ENCODE data around the gene SPATA20.

SPATA20 gene

DNA sequence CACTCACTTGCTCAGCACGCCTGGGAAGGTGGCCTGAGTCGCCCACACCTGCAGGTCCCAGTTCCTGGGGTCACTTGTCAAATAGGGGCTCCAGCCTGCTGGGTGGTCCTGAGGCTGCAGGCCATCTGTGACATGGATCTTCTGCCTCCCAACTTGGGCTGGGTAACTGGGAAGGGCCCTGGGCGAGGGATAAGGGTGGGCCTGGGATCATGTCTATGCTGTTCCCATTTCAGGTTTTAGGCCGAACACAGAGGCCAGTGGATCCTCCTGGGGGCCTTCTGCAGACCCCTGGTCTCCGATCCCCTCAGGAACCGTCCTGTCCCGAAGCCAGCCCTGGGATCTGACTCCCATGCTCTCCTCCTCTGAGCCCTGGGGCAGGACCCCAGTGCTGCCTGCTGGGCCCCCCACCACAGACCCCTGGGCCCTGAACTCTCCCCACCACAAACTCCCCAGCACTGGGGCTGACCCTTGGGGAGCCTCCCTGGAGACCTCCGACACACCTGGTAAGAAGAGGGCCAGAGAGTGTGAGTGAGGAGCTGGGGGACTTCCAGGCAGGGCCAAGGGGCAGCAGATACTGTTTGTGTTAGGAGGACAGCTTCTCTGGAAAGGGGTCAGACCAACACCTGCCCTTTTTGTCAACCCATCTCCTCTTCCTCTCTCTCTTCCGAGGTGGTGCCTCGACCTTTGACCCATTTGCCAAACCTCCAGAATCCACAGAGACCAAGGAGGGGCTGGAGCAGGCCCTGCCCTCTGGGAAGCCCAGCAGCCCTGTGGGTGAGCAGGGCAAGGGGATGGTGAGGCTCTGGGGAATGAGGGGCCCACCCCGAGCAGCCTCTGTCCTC lies 6.2 kb upstream of the SPATA20 start:
- no peak for DNase-seq

DNA sequence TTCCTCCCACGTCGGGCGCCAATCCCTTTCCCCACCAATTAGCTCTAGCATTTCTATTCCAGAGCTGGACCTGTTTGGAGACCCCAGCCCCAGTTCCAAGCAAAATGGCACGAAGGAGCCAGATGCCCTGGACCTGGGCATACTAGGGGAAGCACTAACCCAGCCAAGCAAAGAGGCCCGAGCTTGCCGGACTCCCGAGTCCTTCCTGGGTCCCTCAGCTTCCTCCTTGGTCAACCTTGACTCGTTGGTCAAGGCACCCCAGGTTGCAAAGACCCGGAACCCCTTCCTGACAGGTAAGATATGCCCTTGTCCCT lies 5.6 kb upstream of the SPATA20 start:
- DNase-seq: no peak

DNA sequence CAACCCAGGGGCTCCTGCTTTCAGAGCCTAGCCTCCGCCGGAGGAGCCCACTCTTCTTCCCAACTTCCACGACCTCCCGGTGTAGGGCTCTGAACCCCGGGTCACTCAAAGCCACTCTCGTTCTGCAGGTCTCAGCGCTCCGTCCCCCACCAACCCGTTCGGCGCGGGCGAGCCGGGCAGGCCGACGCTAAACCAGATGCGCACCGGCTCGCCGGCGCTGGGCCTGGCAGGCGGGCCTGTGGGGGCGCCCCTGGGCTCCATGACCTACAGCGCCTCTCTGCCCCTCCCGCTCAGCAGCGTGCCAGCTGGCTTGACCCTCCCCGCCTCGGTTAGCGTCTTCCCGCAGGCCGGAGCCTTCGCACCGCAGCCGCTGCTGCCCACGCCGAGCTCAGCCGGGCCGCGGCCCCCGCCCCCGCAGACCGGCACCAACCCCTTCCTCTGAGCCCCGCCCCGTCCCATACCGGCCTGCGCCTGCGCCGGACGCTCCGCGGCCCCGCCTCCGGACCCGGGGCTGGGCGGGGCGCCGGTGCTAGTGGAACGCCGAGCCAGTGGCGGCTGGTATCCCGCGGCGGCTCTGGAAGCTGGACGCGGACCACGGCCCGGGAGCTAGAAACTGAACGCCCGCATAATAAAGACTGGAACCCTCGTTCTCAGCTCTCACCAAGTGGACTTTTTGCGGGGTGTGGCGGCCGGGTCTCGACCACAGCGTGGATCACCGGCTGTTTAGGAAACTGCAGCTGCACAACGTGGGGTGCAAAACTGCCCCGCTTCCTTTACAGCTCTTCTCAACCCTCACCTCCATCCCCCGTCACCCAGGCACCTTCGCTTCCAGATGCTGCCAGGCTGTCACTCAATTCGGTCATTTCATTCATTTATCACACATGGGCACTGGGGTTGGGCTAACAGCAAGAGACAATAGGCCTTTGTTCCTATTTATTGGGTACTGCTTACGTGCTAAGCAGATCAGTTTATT lies 5.0 kb upstream of the SPATA20 start:
- DNase-seq: peak; percentile 86

DNA sequence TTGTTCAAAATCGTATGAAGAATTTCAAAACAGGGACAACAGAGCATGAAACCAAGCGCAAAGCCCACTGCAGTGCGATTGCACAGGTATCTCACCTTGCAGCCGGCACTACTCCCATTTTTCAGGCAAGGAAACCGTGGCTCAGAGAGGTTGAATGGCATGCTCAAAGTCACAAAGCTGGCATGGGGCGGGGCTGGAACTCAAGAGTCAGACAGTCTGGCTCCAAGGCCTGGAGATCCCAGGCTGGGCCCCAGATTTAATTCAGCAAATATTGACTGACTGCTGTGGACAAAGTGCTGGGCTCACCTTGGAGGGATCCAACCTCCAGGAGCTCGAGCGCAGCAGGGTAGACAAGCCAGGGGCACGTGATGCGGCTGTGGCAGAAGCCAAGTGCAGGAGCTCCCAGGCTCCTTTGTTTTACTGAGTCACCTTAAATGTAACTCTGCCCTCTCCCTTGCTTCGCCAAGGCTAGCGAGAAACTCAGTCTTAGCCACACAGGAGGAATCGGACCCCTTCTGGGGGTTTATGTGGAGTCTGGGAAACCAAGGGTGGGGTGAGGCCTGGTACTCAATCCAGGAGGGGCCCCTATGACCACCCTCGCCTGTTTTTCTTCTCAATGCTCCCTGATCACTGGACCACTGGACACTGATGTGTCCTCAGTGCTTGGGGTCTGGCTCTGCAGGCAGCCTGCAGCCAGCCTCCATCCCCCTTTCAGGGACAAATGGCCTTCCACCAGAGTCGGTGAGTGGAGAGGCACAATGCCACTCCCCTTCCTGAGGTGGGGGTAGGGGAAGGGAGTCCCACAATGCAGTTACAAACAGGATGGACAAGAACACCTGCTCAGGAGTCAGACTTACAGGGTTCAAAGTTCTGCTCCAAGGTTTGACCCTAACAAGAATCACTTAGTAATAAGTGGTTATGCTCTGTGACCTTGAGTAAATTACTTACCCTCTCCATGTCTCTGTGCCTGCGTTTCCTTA lies 3.9 kb upstream of the SPATA20 start:
- no peak for DNase-seq

DNA sequence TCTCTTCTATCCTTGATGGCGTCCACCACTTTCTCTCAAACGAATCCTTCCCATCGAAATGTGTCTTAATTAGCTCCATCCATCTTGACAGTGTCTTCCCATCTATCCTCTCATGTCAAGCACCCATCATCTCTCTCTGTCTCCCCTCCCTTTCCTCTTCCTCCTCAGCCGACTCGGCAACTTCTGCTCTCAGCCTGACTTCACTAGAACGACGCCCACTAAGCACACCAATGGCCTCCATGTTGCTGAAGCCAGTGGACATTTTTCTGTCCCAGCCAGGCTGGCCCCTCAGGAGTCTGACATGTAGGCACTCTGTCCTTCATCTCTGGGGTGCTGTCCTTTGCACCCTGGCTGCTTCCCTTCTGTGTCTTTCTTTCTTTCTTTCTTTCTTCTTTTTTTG lies 2.5 kb upstream of the SPATA20 start:
- no peak for DNase-seq

DNA sequence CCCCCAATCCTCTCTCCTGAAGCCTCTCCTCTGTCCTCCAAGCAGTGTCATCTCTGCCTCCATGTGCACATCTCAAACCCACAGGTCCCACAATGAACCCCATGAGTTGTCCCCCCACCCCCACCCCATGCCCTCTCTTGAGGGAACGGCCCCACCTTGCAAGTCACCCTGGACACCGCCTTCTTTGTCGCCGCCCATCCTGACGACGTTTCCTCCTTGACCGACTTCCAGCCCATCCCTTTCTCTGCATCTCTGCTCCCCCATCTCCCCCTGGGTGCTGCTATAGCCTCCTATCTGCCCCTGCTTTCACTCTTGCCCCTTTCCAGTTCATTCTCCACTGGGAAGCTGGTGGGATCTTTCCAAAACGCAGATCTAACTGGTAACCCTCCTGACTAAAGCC lies 1.7 kb upstream of the SPATA20 start:
- DNase-seq: no peak

DNA sequence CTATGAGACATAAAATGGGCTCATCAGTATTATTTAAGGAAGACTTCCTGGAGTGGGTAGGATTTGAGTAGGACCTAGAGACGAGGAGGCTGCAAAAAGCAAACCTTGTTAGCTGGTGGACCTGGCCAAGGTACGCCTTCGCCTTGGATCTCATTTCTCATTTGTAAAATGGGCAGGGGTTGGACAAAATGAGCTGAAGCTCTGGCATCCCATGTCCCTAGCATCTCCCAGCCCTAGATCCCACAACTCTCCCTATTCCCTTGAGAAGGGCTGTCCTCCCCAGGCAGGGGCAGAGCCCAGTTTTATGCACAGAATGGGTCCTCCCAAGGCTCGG lies 306 bp upstream of the SPATA20 start:
- DNase-seq: no peak

DNA sequence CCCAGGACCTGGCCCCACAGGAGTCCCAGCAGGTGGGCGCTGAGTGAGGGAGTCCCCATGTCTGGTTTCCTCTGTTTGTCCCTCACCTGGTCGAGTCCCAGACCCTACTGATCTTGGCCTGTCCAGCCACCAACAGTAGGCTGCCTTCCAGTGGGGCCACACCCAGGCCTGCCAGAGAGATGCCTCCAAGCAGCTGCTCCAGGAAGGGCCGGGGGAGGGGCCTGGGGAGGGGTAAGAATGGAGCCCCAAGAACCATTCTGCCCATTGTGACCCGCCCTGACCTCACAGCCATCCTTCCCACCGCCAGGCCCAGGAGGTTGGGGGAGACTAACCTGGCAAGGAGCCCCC lies 736 bp downstream of the SPATA20 start:
- DNase-seq: no peak

DNA sequence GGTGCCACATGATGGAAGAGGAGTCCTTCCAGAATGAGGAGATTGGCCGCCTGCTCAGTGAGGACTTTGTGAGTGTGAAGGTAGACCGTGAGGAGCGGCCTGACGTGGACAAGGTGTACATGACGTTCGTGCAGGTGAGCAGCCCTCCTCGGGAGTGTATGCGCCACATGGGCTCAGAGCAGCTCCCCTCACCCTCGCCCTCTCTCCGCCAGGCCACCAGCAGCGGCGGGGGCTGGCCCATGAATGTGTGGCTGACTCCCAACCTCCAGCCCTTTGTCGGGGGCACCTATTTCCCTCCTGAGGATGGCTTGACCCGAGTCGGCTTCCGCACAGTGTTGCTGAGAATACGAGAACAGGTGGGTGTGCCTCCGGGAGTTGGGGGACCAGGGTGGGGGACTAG lies 1.9 kb downstream of the SPATA20 start:
- DNase-seq: no peak

DNA sequence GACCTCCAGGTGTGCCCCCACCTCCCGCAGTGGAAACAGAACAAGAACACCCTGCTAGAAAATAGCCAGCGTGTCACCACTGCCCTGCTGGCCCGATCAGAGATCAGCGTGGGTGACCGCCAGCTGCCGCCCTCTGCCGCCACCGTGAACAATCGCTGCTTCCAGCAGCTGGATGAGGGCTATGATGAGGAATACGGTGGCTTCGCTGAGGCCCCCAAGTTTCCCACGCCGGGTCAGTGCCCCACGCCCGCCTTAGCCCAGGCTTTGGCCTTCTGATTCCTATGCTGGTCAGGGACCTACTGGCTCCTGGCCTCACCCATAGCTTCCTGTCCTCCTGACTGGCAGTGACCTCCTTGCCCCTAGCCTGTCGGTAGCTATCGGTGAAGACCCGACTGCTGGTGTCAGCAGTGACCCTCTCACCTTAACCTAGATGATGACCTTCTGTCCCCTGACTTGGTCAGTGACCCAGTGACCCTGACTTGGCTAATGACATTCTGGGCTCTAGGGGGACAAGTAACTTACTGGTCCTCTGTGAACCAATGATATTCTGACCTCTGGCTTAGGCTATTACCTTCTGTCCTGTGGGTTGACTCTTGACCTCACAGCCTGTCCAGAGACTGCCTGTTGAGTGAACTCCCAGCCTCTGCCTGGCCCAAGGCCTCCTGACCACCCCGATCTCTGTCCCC lies 2.4 kb downstream of the SPATA20 start:
- DNase-seq: no peak

DNA sequence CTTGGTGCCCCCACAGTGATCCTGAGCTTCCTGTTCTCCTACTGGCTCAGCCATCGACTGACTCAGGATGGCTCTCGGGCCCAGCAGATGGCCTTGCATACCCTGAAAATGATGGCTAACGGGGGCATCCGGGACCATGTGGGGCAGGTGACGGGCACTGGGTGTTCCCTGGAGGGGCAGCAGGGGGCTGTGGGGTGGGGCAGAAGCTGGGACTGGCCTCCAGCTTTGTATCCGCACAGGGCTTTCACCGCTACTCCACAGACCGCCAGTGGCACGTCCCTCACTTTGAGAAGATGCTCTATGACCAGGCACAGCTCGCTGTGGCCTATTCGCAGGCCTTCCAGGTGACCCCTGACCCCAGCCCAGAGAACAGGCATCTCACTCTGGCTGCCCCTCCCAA lies 3.0 kb downstream of the SPATA20 start:
- no peak for DNase-seq

DNA sequence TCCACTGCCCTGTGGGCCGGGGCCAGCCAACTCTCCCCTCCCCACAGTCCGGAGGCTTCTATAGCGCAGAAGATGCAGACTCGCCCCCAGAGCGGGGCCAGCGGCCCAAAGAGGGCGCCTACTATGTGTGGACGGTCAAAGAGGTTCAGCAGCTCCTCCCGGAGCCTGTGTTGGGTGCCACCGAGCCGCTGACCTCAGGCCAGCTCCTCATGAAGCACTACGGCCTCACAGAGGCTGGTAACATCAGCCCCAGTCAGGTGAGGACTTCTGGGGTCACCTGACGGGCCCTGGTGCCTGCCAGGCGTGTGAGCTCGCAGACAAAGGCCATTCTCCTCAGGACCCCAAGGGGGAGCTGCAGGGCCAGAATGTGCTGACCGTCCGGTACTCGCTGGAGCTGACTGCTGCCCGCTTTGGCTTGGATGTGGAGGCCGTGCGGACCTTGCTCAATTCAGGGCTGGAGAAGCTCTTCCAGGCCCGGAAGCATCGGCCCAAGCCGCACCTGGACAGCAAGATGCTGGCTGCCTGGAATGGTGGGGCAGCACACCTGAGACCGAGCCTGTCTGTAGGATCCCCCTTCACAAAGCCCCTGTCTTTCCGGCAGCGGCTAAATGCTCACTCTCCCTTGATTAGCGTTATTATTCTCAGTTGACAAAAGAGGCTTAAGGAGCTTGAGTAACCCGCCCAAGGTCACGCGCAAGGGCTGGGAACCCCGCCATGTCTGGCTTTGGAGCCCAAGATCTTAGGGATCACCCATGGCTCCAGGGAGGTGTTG lies 3.9 kb downstream of the SPATA20 start:
- DNase-seq: peak; percentile 69

DNA sequence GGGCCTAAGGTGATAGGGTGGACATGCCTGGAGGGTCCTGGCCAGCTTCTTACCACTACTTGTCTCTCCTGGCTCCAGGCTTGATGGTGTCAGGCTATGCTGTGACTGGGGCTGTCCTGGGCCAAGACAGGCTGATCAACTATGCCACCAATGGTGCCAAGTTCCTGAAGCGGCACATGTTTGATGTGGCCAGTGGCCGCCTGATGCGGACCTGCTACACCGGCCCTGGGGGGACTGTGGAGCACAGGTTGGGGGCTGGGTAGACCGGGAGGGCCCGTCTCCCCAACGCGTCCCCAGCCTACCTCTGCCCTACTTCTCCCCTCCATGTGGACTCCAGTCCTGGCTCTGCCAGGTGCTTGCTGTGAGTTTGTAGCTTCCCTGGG lies 4.5 kb downstream of the SPATA20 start:
- no peak for DNase-seq

DNA sequence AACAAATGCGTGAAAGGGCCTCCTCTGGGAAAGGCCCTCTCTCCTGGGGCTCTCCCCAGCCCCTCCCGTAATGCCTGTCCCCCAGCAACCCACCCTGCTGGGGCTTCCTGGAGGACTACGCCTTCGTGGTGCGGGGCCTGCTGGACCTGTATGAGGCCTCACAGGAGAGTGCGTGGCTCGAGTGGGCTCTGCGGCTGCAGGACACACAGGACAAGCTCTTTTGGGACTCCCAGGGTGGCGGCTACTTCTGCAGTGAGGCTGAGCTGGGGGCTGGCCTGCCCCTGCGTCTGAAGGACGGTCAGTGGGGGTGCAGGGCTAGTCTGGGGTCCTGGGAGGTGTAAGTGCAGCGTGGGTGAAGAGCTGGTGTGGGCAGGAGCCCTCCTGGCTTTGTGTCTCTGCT lies 4.9 kb downstream of the SPATA20 start:
- DNase-seq: no peak

DNA sequence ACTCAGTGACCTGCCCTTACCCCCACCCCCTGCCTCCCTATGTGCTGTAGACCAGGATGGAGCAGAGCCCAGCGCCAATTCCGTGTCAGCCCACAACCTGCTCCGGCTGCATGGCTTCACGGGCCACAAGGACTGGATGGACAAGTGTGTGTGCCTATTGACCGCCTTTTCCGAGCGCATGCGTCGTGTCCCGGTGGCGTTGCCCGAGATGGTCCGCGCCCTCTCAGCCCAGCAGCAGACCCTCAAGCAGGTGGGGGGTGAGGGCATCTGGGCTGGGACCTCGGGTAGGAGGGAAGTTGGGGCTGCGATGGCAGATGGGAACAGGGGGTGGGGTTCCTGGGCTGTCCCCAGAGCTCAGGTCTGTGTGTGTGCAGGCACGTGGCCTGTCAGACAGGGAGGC lies 7.2 kb downstream of the SPATA20 start:
- no peak for DNase-seq

DNA sequence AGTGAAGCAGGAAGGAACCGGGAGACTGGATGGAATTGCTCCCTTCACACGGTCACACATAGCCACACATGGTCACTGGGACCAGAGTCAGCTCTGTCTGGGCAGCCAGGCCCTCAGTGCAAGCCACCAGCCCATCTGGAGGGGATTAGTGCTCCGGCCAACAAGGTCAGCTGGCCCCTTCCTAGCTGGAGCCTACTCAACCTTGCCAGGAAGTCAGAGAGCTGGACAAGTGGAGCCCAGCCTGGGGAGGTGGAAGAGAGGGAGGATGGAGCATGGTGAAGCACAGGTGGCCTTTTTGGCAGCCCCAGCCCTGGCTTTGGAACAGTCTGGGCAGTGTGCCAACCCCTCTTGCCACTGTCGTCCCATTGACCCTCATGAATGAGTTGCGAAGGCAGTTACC lies 9.8 kb downstream of the SPATA20 start:
- DNase-seq: no peak

DNA sequence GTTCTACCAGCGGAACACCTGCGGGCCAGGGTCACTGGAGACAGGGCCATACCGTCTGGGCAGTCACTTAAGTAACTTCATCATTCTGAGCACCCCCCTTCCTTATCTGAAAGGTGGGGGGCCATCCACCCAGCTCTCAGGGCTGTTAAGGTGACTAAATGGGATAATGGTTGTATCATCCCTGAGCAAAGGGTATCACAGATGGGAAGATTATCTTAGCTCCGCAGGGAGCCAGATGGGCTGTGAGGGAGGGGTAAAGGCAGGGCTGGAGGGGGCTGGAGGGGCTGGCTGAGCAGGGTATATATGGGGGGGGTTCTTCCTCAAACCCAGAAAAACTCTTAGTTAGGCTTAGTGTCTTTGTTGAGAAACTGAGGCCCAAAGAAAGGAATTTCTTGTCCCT lies 10.7 kb downstream of the SPATA20 start:
- DNase-seq: no peak

DNA sequence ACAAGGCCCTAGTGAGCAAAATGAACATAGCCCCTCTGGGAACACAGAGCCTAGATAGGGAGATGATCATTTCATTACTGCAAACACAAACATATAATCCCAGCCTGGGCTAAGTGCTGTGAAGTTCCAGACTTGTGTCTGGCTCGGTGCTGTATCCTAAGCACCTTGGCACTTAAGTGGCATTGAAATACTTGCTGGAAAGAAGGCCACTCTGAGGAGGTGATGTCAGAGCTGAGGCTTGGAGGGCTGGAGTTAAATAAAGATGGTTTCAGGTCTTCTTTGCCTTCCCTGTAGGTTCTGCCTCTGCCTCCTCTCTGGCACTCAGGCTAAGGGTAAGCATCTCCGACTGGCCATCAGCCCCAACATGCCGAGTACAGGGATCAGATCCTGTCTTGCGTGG lies 11.1 kb downstream of the SPATA20 start:
- no peak for DNase-seq

DNA sequence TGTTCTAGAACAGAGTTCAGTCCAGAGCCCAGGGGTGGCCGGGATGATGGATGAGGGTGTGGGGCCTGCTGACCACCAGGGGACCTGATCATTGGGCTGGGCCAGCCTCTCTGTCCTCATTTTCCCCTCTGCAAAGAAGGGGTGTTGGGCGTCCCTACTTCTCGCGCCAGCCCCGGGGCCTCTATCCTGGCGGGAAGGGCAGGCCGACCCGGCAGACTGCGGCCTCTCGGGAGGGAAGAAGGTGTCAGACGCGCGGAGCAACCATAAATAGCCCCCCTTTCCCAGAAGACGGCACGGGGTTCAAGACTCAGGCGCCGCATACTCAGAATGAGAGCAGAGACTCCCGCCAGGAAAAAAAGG lies 11.6 kb downstream of the SPATA20 start:
- no peak for DNase-seq

DNA sequence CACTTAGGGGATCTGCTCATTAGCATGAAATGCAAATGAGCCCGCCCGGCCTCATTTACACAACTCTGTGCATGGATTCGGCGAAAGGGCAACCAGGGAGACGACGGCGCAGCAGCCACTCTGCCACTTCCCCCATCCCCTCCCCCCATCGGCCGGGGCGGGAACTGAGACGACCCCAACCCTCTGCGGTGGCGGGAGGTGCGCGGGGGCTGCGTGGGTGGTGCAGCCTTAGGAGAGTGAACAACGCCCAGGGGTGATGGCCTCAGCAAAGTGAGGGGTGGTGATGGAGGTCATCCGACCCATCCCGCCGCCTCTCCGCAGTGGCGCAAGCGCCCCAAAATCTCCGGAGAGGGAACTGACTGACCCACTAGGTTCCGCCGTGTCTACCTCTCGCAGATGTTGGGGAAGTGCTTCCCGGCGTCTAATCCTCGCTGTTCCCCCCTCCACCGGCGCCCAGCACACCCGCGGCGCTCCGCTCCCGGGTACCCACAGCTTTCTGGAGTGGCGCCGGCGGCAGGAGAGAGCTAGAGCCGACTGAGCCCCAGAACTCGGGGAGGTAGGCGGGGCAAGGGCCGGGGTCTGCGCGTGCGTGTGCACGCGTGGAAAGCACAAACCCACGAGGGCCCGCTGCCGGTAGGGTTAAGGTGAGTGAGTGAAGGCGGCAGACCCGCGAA lies 12.1 kb downstream of the SPATA20 start:
- no peak for DNase-seq

DNA sequence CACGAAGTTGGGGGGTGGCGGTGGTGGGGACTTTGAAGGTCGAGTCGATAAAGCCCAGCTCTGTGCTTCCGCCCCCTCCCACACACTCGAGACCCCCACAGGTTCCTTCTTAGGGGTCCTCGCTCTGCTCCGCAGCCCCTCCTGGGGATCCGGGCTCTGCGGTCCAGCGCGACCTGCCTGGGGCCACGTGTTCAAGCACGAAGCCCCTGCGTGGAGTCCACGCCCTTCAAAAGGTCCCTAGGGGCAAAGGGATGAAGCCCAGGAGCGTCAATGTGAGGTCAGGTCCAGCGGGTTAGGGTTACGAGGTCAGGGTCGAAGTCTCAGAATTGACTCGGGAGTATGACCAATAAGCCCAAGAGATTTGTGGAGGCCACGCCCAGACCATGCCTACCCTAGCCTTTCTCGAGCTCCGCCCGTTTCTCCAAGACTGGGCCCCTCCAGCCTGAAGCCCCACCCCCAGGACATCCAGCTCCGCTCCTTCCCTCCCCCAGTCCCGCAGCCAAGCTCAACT lies 12.8 kb downstream of the SPATA20 start:
- DNase-seq: peak; percentile 50

Data from EL (cell line).